ENCODE results near the gene CCR7.

- no peak for TF ChIP-seq CTCF (IDR thresholded peaks at IDR 0.05; ENCODE audit: insufficient read depth, low read depth, low read length)
- no peak for TF ChIP-seq EZH2 (IDR thresholded peaks at IDR 0.05; ENCODE audit: insufficient read depth, low read length)
These were observed 32.6 kb downstream of the CCR7 start for GRCh38 chr17:40532520-40533253.

Data from astrocyte (in vitro differentiated cells and primary cell).